Embryonic facial prominence (tissue), 1 donor: ENCODE results near the gene SH3BP5L.
"Not testable (repeated sequence)": the region's sequence is repeated elsewhere in the genome, so short reads cannot be mapped to it uniquely, and the experiment has no call there.

Source experiments
- DNase-seq: peaks from one replicate; pipeline ENCODE4 v3.0.0-alpha.2; 2016; ENCODE audit errors: extremely low spot score

The SH3BP5L gene

DNA sequence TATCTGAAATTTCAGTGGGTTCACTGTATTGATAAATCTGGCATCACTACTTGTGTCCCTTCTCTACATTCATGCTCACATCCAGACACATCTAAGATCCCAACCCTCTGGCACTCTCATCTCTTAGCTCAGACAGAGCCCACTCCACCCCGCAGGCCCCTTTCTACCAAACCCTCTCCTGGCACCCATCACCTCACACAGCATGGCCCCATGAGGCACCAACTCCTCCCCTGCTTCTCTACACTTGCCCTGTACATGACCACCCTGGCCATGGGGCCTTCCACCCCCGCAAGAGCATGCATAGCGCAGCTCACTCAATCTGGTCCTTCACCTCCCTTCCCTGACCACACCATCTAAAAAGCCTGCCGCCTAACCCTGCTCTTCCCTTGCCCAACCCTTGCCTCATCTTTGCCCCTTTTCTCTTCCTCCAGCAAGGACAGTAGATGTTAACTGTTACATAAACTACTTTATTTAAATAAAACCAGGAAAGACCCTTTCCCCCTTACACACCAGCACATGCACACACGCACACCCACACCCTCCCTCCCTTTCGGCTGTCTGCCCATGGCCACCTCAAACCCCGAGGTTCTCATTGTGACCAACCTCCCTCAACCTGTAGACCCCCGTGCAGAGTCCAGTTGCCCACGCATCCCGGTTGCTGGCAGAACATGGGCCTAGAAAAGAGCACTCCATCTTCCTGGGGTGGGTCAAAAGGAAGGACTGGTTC lies 15.6 kb downstream of the SH3BP5L start:
- DNase-seq, result no peak

DNA sequence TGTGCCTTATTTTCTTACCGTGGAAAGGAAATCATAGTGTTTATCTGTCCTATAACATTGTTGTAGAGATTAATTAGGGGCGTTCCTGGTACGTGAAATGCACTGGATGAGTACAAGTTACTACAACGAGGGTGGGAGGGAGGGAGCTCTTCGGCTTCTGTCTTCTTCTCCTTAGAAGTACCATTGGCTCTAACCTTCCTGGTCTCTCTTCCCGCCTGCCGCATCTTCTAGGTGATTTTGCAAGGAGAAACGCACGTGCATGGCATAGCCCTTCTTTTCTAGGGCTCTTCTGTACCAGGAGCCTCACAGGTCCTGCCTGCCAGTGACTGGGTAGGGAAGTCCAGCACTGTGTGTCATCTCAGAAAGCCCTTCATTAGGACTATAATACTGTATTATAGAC lies 16.8 kb downstream of the SH3BP5L start:
- DNase-seq, result no peak

DNA sequence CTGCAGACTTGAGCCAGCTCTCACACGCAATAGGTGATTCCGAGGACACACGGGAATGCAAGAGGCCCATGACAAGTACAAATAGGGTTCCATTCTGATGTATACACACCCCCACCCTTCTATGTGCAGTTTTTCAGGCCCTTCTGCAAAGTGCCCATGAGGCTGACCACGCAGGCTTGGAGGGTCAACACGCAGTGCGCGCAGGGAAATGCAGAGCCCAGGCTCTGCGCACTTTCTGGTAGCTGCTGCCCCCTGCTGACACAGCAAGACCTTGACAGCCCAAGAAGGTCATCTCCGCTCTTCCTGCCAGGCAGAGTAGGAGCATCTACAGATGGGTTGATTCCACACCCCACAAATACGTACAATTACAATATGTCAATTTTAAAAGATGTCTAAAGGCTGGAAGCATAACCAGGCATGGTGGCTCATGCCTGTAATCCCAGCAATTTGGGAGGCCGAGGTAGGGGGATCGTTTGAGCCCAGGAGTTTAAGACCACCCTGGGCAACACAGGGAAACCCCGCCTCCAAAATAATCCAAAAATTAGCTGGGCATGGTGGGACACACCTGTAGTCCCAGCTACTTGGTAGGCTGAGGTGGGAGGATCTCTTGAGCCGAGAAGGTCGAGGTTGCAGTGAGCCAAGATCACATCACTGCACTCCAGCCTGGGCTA lies 18.5 kb downstream of the SH3BP5L start:
- DNase-seq, result no peak

DNA sequence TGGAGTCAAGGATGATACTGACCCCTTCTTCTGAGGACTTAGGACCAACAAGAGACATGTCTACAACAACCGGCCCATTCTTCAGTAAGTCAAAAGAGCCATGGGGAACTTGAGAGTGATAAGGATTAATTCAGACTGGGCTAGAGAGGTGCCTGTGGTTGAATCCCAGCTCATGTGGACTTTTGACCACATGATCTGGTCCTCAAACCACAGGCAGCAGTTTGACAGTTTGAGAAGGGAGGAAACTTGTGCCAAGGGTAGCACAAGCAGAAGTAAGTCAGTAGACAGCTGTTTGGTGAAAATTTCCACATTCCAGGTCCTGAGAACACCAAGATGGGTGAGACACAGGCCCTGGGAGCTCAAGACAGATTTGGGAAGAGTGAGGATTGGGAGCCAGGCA lies 19.8 kb downstream of the SH3BP5L start:
- DNase-seq, result no peak

DNA sequence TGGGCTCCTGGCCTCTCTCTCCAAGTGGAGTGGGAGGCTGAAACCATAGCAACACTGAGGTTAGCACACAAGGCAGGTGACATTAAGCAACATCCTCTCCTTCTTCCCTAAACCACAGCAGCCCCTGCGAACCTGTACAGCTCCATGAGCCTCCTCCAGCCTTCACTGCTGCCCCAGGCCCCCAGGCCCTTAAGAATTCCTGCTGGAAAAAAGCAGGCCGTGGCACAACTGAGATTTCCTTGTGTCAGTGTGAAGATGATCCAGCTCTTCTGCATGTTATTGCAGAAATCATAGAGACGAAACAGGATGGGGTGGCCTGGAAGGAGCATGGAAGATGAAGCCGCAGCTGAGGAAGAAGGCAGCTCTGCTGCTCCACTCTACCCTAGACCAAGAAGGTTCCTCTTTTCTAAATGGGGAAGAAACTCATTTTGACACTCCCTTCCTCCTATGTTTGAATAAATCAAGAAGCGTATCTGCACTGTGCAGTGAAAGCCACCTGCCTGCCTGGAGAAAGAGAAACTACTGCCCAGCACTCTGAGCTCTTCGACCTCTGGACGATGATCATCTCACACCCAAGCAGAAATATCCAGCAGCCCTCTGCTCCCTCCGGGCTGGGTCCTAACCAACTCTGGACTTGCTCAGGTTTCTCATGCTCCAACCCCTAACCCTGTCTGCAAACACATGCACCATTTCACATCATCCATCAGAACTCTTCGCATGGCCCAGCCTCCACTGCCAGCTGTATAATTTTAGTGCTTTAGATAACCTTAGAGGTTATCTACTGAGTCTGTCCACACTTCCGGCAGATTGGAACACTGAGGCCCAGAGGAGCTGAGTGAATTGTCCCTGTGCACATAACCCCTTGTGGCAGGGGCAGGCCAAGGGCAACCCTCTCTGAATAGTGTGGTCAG lies 20.7 kb downstream of the SH3BP5L start:
- no peak for DNase-seq

DNA sequence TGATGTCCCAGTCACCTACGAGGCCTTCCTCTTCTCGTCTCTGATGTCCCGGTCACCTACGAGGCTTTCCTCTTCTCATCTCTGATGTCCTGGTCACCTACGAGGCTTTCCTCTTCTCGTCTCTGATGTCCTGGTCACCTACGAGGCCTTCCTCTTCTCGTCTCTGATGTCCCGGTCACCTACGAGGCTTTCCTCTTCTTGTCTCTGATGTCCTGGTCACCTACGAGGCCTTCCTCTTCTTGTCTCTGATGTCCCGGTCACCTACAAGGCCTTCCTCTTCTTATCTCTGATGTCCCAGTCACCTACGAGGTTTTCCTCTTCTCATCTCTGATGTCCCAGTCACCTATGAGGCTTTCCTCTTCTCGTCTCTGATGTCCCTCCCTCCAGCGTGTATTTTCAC lies 22.2 kb downstream of the SH3BP5L start:
- DNase-seq, result not testable (repeated sequence)

DNA sequence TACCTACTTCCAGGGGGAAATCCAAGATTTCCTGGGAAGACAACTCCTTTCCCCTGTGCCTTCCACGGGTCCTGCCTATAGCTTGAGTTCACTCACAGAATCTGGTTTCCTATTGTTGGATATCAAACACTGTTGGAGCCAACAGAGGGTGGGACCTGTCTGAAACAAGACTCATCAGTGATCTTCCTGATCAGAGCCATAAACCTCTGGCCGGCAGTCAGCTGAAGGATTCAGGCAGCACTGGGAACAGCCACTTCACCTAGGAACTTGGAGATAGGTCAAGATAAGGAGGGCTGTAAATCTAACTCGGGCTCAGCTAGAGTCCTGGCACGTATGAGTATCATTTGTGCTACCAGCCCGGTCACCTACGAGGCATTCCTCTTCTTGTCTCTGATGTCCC lies 23.3 kb downstream of the SH3BP5L start:
- DNase-seq, result no peak

DNA sequence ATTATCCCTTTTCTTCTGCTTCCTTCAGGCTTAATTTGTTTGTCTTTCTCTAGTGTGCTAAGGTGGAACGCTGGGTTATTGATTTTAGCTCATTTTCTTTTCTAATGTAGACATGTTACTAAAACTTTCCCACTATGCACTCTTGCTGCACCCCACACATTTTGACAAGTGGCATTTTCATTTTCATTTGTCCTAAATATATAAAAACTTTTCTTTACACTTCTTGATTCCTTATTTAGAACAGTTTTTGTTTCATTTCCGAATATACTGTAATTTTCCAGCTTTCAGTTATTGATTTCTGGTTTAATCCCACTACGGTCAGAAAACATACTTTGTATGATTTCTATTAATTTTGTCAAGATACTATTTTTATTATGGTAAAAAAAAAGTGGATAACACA lies 25.3 kb downstream of the SH3BP5L start:
- DNase-seq, result no peak

DNA sequence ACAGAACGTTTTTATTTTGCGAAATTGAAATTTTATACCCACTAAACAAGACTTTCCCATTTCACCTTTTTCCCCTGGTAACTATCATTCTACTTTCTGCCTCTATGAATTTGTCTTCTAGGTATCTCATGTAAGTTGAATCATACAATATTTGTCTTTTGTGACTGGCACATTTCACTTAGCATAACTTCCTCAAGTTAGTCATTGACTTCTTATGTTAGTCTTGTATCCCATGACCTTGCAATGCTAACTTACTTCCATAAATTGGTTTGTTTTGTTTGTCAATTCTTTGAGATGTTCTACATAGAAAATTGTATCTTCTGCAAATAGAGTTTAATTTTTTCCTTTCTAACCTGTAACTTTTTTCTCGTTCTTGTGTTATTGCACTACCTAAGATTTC lies 26.9 kb downstream of the SH3BP5L start:
- DNase-seq, result no peak

DNA sequence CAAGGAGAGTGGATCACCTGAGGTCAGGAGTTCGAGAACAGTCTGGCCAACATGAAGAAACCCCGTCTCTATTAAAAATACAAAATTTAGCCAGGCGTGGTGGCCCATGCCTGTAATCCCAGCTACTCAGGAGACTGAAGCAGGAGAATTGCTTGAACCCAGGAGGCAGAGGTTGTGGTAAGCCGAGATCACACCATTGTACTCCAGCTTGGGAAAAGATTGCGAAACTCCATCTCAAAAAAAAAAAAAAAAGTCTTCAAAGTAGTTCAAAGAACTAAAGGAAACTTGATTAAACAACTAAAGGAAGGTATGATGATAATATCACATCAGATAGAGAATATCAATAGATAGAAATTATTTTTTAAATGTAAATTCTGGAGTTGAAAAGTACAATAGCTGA lies 31.1 kb downstream of the SH3BP5L start:
- not testable (repeated sequence) for DNase-seq

DNA sequence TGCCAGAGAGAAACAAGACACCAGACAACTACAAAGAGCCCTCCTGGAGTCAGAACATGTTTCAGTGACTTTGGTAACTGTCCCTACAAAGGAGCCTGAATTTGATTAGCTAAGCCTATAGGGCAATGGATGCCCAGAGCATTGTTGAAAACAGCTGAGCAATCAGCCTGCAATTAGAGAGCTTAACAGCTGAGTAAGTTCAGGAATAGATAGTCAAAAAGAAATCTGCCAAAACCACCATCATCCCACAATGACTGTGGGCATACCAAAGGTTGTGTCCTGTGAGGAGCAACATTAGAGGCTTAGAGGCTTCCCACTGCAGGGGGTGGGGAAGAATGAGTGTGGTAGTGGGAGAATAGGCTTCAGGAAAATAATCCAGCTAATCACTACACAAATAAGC lies 32.1 kb downstream of the SH3BP5L start:
- DNase-seq, result no peak

DNA sequence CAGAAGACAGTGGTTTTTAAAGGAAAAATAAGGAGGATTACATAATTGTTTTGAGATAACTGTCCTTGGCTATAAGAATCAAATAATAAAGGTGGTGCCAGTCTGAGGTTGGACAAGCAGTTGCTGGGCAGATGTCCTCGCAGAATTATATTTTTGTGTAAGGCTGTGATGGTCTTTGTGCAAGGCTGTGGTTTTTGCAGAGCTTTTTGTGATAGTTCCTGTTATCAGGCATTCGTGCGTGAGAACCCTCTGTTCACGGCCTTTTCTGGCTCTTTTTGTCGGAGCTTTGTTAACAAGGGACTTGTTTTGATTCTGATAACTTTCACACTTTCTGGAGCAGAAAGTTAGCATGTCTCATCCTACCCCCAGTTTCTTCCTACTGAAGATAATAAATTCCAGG lies 33.4 kb downstream of the SH3BP5L start:
- no peak for DNase-seq

DNA sequence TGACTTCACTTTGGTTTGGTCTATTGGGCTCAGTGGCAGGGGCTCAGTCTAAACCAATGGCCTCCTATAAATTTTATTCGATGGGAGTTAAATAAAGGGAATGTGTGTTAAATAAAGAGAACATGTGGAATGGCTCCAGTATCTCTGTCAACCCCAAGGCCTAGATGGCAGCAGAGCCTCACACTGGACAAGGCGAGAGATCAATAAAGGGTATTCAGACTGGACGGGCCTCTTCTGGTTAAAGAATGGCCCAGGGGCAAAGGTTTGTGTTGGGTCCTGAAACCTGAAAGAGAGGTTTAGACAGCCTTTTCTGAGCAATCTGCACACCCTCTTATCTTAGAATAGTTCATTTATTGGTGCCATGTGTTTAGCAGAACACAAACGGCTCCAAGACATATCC lies 34.7 kb downstream of the SH3BP5L start:
- no peak for DNase-seq

DNA sequence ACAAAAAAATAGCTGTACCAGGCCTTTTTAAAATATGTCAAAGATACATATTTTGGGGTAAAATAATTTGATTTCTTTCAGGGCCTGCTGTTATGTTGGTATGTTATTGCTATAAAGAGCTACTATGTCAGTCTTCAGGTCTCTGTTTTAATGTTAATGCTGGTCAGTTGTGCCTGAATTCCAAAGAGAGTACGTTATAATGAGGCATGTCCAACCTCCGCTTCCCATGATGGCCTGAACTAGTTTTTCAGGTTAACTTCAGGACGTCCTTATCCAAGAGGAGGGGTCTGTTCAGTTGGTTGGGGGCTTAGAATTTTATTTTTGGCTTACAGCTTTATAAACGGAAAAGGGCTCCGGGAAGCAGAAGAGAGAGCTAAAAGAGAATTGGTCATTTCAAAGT lies 35.3 kb downstream of the SH3BP5L start:
- no peak for DNase-seq

DNA sequence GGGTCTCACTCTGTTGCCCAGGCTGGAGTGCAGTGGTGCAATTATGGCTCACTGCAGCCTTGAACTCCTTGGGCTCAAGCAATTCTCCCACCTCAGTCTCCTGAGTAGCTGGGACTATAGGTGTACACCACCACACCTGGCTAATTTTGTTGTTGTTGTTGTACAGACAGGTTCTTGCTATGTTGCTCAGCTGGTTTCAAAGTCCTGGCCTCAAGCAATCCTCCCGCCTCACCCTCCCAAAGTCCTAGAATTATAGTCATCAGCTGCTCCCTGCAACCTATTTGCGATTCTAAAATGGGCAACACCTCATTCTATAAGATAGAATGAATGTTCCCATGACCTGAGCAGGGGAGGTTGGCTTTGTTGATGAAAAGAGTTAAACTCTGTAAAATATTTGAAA lies 36.4 kb downstream of the SH3BP5L start:
- DNase-seq, result not testable (repeated sequence)

DNA sequence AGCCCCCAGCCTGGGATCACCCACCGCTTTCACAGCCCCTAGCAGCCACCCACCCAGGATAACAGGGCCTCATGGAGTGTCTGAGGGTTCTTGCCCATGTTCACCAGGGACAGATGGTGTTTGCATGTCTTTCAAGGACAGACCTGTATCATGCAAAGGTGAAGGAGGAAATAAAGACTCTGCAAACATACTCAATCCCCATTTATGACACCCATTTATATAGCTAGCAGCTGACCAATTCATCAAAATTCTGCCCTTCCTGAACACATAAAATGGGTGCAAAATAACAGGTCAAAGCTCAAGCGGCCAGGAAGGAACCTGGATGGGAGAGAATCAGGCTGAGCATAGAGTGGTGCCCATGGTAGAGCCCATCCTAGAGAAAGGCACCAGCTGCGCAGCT lies 37.4 kb downstream of the SH3BP5L start:
- DNase-seq, result no peak

DNA sequence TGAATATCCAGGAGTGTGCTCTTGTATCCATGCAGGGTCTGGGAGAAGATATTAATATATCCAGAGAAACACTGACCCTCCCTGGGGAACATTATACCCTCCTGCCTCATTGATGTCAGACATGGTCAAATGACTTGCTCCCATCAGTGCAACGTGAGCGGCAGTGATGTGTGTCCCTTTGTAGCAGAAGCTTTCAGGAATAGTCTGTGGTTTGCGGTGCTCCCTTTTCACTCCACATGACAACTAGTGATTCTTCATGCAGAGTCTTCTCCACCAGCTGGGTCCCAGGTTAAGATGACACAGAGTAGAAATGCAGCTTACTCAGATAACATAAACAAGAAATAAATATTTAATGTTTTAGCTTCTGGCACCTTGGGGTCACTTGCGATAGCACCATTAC lies 38.3 kb downstream of the SH3BP5L start:
- no peak for DNase-seq

DNA sequence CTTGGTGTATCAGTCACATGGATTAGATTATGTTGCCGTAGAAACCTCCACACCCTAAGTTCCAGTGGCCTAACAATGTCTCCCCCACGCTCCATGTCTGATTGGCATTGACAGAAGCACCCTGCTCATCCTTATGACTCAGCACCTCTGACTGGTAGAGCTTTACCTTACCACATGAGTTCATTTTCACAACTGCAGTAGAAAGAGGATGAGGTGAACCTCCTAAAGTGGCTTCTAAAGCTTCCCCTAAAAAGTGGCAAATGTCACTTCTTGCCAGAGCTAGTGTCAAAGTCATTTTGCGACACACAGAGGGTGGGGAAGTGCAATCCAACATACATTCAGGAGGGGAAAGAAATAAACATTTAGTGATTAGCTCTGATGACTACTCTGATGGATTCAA lies 39.6 kb downstream of the SH3BP5L start:
- no peak for DNase-seq

DNA sequence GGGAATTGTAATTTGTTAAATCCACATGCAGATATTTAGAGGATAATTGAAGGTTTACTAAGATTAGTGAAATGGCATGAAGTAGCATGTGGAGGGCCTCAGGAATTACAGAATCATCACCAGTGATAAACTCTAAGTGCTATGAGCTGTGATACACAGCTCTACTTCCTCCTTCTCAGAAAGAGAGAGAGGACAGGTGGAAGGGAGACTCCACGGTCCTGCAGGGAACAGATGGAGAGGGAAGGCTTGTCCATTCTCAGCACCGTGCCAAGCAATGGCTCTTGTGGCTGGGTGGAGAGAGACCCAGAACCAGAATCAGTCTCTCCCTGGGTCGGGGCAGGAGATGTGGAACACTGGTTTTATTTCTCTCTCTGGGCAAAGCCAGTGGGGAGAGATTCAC lies 42.3 kb downstream of the SH3BP5L start:
- DNase-seq, result no peak

DNA sequence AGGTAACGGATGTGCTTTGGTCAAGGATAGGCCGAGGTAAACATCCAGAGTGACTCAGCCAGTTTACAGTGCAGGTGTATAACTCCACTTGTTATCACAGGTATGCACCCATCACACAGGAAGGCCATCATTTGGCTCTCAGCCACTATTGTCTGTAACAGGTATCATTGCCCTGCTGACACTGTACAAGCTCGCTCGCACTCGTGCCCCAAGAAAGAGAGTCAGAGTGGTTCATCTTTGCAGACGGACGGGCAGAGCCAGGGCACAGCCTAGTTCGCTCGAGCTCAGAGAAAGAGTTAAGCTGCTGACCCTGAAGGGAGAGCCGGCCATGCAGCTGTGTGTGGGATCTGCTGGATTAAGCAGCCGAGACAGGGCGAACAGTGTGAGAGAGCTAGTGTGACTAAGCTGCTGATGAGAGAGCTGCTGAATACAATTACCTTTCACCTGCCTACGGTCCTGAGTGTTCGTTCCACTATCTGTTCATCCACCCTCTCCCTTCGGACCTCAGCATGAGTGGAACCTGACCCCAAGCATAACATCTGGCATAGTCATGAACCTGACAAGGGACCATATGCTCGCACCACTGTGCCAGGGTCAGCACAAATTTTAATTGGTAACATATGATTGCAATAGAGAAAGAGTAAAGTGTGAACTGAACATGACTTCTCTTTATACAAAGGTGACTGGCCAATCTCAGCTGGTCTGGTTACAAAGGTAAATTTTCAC lies 43.1 kb downstream of the SH3BP5L start:
- DNase-seq, result no peak

DNA sequence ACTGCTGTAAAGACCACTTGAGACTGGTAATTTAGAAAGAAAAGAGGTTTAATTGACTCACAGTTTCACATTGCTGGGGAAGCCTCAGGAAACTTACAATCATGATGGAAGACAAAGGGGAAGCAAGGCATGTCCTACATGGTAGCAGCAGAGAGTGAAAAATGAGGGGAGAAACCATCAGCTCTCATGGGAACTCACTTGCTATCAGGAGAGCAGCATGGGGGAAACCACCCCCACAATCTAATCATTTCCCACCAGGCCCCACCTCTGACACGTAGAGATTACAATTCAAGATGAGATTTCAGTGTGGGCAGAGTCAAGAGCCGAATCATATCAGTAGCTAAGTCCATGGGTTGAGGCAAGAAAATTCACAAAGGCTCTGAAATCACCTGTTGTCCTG lies 46.4 kb downstream of the SH3BP5L start:
- DNase-seq, result no peak

DNA sequence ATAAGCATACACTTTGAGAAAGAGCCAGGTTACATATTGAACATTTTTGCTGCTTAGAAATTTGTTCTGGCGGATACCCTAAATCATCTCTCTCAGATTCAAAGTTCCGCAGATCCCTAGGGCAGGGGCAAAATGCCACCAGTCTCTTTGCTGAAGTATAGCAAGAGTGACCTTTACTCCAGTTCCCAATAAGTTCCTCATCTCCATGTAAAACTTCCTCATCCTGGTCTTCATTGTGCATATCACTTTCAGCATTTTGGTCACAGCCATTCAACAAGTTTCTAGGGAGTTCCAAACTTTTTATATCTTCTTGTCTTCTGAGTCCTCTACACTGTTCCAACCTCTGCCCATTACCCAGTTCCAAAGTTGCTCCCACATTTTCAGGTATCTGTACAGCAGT lies 46.8 kb downstream of the SH3BP5L start:
- DNase-seq, result no peak
